Ishikawa (cell line): ENCODE data around the gene SNRNP48.

Experiments used
- CEBPB ChIP-seq: IDR thresholded peaks from 2 replicates; pipeline ENCODE4 v1.6.1; 2012
- TAF1 ChIP-seq: IDR thresholded peaks from 2 replicates; pipeline ENCODE4 v1.6.1; 2012; ENCODE audit warnings: low read depth, mild to moderate bottlenecking
- TF ChIP-seq, protein P1 (sequence below): IDR thresholded peaks from 2 replicates; pipeline ENCODE4 v1.6.1; 2012; ENCODE audit warnings: low read depth, mild to moderate bottlenecking

- TF ChIP-seq TAF1 = no peak
- TF ChIP-seq CEBPB = no peak
- TF ChIP-seq, protein P1, sequence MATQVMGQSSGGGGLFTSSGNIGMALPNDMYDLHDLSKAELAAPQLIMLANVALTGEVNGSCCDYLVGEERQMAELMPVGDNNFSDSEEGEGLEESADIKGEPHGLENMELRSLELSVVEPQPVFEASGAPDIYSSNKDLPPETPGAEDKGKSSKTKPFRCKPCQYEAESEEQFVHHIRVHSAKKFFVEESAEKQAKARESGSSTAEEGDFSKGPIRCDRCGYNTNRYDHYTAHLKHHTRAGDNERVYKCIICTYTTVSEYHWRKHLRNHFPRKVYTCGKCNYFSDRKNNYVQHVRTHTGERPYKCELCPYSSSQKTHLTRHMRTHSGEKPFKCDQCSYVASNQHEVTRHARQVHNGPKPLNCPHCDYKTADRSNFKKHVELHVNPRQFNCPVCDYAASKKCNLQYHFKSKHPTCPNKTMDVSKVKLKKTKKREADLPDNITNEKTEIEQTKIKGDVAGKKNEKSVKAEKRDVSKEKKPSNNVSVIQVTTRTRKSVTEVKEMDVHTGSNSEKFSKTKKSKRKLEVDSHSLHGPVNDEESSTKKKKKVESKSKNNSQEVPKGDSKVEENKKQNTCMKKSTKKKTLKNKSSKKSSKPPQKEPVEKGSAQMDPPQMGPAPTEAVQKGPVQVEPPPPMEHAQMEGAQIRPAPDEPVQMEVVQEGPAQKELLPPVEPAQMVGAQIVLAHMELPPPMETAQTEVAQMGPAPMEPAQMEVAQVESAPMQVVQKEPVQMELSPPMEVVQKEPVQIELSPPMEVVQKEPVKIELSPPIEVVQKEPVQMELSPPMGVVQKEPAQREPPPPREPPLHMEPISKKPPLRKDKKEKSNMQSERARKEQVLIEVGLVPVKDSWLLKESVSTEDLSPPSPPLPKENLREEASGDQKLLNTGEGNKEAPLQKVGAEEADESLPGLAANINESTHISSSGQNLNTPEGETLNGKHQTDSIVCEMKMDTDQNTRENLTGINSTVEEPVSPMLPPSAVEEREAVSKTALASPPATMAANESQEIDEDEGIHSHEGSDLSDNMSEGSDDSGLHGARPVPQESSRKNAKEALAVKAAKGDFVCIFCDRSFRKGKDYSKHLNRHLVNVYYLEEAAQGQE = no peak
Observed at GRCh38 chr6:7572213-7572943, 17.6 kb upstream of the SNRNP48 start.
